Keratinocyte (primary cell): ENCODE data around the gene OSBPL10. TPM values are rescaled to one million over a fixed set of nuclear protein-coding genes. Genes with fewer than 3 reads are reported as not detected.

Experiments
- DNase-seq: peaks from one replicate; pipeline ENCODE4 v3.0.0-alpha.2; 2011; ENCODE audit warnings: low read depth, missing footprints, low spot score
- FAIRE-seq: peaks from 2 replicates; lab custom pipeline; 2011; peaks lifted over from hg19 to GRCh38; lab: Jason Lieb, UNC
- H2AFZ ChIP-seq: 2 replicates; pipeline ENCODE4 v1.6.0; 2012; ENCODE audit warnings: low read length, control low read depth, inconsistent platforms; ENCODE audit not compliant: control insufficient read depth
- H3K27ac ChIP-seq: 2 replicates; pipeline ENCODE4 v1.5.1; 2011; ENCODE audit warnings: low read length; ENCODE audit not compliant: control insufficient read depth, insufficient read depth
- H3K27me3 ChIP-seq: 3 replicates; pipeline ENCODE4 v1.6.0; 2011; ENCODE audit warnings: low read length; ENCODE audit not compliant: control insufficient read depth, insufficient read depth; ENCODE audit errors: extremely low read depth
- H3K36me3 ChIP-seq, 2 experiments: 2 replicates in 1 of 2; 3 replicates in 1 of 2; pipeline ENCODE4 v1.5.1; 2011; ENCODE audit warnings: low read length in 2 of 2, mild to moderate bottlenecking in 1 of 2; ENCODE audit not compliant: control insufficient read depth in 2 of 2, insufficient read depth in 2 of 2; ENCODE audit errors: extremely low read depth in 1 of 2
- H3K4me1 ChIP-seq: 3 replicates; pipeline ENCODE4 v1.5.1; 2011; ENCODE audit warnings: low read length; ENCODE audit not compliant: control insufficient read depth, insufficient read depth; ENCODE audit errors: extremely low read depth
- H3K4me2 ChIP-seq: 3 replicates; pipeline ENCODE4 v1.6.0; 2011; ENCODE audit warnings: low read depth, low read length; ENCODE audit not compliant: control insufficient read depth, insufficient read depth; ENCODE audit errors: extremely low read depth
- H3K4me3 ChIP-seq, 3 experiments: fragments of 200-600 bp in 1 of 3; sonication (generic) in 1 of 3; 2 replicates in 2 of 3; 3 replicates in 1 of 3; pipeline ENCODE4 v1.5.1; 2011 to 2016; ENCODE audit warnings: low read length in 3 of 3, mild to moderate bottlenecking in 3 of 3, control low read depth in 2 of 3, inconsistent platforms in 1 of 3, low read depth in 1 of 3, mixed read lengths in 1 of 3, mixed run types in 1 of 3, moderate library complexity in 1 of 3; ENCODE audit not compliant: control insufficient read depth in 2 of 3, insufficient read depth in 2 of 3; ENCODE audit errors: extremely low read depth in 1 of 3
- H3K79me2 ChIP-seq: 2 replicates; pipeline ENCODE4 v1.6.0; 2012; ENCODE audit warnings: low read length; ENCODE audit not compliant: control insufficient read depth, insufficient read depth
- H3K9ac ChIP-seq: 3 replicates; pipeline ENCODE4 v1.6.0; 2011; ENCODE audit warnings: low read length; ENCODE audit not compliant: control insufficient read depth, insufficient read depth; ENCODE audit errors: extremely low read depth
- H3K9me1 ChIP-seq: 3 replicates; pipeline ENCODE4 v1.6.0; 2011; ENCODE audit warnings: low read length; ENCODE audit not compliant: control insufficient read depth, insufficient read depth; ENCODE audit errors: extremely low read depth
- H3K9me3 ChIP-seq: 2 replicates; pipeline ENCODE4 v1.5.1; 2012; ENCODE audit warnings: low read depth, low read length; ENCODE audit not compliant: control insufficient read depth
- H4K20me1 ChIP-seq: 3 replicates; pipeline ENCODE4 v1.6.0; 2011; ENCODE audit warnings: low read length; ENCODE audit not compliant: control insufficient read depth, insufficient read depth; ENCODE audit errors: extremely low read depth
- EZH2 ChIP-seq: IDR thresholded peaks from one replicate; pipeline ENCODE4 v1.6.1; 2012; ENCODE audit warnings: inconsistent platforms, mild to moderate bottlenecking, low read length, moderate library complexity
- dilution Hi-C: fragments of 300-500 bp; cut with MboI; formaldehyde crosslinking; loops from one replicate; pipeline ENCODE4 v1.7.0; 2020; ENCODE audit warnings: low sequenced_read_pairs; ENCODE audit not compliant: extremely low pct_ligation_motif_present
- polyA plus RNA-seq, 5 experiments: library from polyadenylated mRNA; depleted of rRNA in 3 of 5; stranded (reverse) in 3 of 5; stranded (forward) in 1 of 5; unstranded in 1 of 5; fragments of >200 nt; gene quantifications; 1 replicate in 1 of 5; 2 replicates in 3 of 5; 3 replicates in 1 of 5; pipeline versions ENCODE4 v1.2.1 to v1.2.3, GENCODE V29; 2011 to 2012; ENCODE audit warnings: missing spikeins in 2 of 5, low read depth in 1 of 5, low replicate concordance in 1 of 5
- TF ChIP-seq, protein P1 (sequence below), 3 experiments: IDR thresholded peaks in 1 of 3; conservative IDR thresholded peaks in 1 of 3; optimal IDR thresholded peaks in 1 of 3; 2 replicates in 2 of 3; 3 replicates in 1 of 3; pipeline versions ENCODE3 to v1.5.1; 2011; ENCODE audit warnings: low read length in 3 of 3, mild to moderate bottlenecking in 3 of 3, moderate library complexity in 2 of 3, control low read depth in 1 of 3, inconsistent platforms in 1 of 3; ENCODE audit not compliant: insufficient read depth in 2 of 3; ENCODE audit errors: extremely low read depth in 1 of 3

Gene OSBPL10
- polyA plus RNA-seq, 1 donor (not counting 4 experiments of a cell fraction or from before 2014, with no cell fraction given): 50.1 TPM

DNA sequence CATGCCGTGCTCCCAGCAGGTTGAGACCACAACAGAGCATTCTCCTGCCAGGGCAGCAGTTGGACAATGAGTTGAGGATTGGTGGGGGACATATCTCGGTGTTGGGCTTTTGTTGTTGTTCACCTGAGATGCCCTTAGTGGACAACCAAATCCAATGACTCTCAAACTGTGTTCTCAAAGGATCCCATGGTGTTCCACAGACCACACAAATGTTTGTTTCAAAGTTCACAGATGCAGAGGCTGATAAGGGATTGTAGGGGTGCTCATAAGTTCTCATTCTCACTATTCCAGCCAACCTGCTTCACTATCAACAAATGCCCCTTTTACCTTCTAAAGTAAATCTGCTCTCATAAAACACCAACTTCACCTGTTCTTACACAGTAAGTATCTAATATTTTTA lies 159.9 kb downstream of the OSBPL10 start:
- FAIRE-seq: no peak
- H3K9me1 ChIP-seq: no peaks in the 10 kb centered on the region
- H3K27me3 ChIP-seq: no peaks in the 10 kb centered on the region
- peaks cover 4% of the 10 kb centered on the region for H3K4me1 ChIP-seq
- no peaks in the 10 kb centered on the region for H3K9me3 ChIP-seq
- no peak overlapping the region for H3K9ac ChIP-seq
- DNase-seq: no peak
- no peak overlapping the region for H3K4me2 ChIP-seq
- TF ChIP-seq, protein P1, sequence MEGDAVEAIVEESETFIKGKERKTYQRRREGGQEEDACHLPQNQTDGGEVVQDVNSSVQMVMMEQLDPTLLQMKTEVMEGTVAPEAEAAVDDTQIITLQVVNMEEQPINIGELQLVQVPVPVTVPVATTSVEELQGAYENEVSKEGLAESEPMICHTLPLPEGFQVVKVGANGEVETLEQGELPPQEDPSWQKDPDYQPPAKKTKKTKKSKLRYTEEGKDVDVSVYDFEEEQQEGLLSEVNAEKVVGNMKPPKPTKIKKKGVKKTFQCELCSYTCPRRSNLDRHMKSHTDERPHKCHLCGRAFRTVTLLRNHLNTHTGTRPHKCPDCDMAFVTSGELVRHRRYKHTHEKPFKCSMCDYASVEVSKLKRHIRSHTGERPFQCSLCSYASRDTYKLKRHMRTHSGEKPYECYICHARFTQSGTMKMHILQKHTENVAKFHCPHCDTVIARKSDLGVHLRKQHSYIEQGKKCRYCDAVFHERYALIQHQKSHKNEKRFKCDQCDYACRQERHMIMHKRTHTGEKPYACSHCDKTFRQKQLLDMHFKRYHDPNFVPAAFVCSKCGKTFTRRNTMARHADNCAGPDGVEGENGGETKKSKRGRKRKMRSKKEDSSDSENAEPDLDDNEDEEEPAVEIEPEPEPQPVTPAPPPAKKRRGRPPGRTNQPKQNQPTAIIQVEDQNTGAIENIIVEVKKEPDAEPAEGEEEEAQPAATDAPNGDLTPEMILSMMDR (optimal IDR thresholded peaks at IDR 0.05 in 1 of 3, IDR thresholded peaks at IDR 0.05 in 1 of 3, conservative IDR thresholded peaks at IDR 0.05 in 1 of 3; ENCODE audit: extremely low read depth in 1 of 3, insufficient read depth in 2 of 3, low read length in 3 of 3): no peak
- no peak for TF ChIP-seq EZH2
- peaks cover 2% of the 10 kb centered on the region for H4K20me1 ChIP-seq
- H3K79me2 ChIP-seq: peaks cover 62% of the 10 kb centered on the region
- H3K36me3 ChIP-seq: peaks cover 19 to 28% of the 10 kb centered on the region in 2 experiments
- H3K4me3 ChIP-seq: no peak overlapping the region
- no peak overlapping the region for H2AFZ ChIP-seq
- no peak overlapping the region for H3K27ac ChIP-seq
- dilution Hi-C loops: no loop called here

DNA sequence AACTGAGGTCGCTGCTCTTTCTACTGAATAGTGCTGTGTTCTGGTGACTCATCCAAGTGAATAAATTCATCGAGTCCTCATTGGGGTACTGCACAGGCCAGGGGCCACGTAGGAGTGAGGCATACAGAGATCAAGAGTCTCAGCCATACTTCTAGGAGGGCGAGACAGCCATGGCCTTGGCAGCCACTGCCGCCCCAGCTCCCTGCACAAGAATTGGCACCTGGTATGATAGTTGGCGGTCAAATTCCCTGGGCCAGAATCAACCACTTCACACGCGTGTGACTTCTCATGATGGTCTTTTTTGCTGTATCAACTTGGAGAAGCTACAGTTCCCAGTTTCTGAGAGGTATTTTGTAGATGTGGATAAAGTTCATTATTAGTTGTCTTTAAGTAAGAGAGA lies 161.6 kb downstream of the OSBPL10 start:
- peaks cover 59% of the 10 kb centered on the region for H3K79me2 ChIP-seq
- no peak overlapping the region for H3K4me3 ChIP-seq
- H3K4me2 ChIP-seq: no peak overlapping the region
- H3K36me3 ChIP-seq: peaks cover 18 to 29% of the 10 kb centered on the region in 2 experiments
- peaks cover 9% of the 10 kb centered on the region for H3K4me1 ChIP-seq
- FAIRE-seq (no peak), DNase-seq (no peak)
- no peaks in the 10 kb centered on the region for H3K9me1 ChIP-seq
- TF ChIP-seq EZH2: no peak
- TF ChIP-seq, protein P1 (optimal IDR thresholded peaks at IDR 0.05 in 1 of 3, IDR thresholded peaks at IDR 0.05 in 1 of 3, conservative IDR thresholded peaks at IDR 0.05 in 1 of 3; ENCODE audit: extremely low read depth in 1 of 3, insufficient read depth in 2 of 3, low read length in 3 of 3): no peak
- dilution Hi-C loops: no loop called here
- no peak overlapping the region for H2AFZ ChIP-seq
- peaks cover 2% of the 10 kb centered on the region for H4K20me1 ChIP-seq
- no peaks in the 10 kb centered on the region for H3K9me3 ChIP-seq
- no peak overlapping the region for H3K27ac ChIP-seq
- H3K9ac ChIP-seq: no peak overlapping the region
- no peaks in the 10 kb centered on the region for H3K27me3 ChIP-seq
